Measurements from ENCODE around the gene ITK.

ITK gene

DNA sequence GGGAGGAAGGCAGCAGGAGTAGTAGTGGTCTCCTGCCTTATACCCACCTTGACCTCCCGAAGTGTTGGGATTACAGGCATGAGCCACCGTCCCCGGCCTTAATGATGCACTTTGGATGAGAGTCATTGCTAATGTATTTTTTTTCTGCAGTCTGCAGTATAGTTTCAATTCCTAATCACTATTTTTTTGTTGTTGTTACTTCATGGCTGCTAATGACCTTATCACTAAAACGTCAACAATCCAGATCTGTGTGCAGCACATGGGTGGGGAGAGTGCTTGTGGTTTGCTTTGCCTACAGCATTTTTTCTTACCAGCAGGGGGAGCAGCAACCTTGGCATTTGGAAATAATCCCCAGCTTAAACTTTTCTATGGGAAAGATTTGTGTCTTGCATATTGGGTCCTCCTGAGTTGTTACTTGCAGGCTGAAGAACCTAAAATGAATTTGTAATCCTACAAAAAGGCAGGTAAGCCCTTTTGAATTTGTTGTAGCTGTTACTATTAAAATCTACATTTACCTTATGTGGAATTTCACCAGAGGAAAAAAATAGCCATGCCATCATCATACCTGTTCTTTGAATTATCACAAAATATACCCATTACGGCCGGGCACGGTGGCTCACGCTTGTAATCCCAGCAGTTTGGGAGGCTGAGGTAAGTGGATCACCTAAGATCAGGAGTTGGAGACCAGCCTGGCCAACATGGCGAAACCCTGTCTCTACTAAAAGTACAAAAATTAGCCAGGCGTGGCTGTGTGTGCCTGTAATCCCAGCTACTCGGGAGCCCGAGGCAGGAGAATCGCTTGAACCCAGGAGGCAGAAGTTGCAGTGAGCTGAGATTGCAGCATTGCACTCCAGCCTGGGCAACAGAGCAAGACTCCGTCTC, 31.7 kb upstream of the ITK start:
- TF ChIP-seq MYC (IDR thresholded peaks at IDR 0.05; ENCODE audit: low read depth, low read length) (peak; percentile 68), POLR2A (IDR thresholded peaks at IDR 0.05; ENCODE audit: extremely low read depth, insufficient read length) (no peak)
- TF ChIP-seq, protein P1, sequence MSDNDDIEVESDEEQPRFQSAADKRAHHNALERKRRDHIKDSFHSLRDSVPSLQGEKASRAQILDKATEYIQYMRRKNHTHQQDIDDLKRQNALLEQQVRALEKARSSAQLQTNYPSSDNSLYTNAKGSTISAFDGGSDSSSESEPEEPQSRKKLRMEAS (IDR thresholded peaks at IDR 0.05; ENCODE audit: low read depth, low read length), result peak; percentile 67
- TF ChIP-seq, protein P2, sequence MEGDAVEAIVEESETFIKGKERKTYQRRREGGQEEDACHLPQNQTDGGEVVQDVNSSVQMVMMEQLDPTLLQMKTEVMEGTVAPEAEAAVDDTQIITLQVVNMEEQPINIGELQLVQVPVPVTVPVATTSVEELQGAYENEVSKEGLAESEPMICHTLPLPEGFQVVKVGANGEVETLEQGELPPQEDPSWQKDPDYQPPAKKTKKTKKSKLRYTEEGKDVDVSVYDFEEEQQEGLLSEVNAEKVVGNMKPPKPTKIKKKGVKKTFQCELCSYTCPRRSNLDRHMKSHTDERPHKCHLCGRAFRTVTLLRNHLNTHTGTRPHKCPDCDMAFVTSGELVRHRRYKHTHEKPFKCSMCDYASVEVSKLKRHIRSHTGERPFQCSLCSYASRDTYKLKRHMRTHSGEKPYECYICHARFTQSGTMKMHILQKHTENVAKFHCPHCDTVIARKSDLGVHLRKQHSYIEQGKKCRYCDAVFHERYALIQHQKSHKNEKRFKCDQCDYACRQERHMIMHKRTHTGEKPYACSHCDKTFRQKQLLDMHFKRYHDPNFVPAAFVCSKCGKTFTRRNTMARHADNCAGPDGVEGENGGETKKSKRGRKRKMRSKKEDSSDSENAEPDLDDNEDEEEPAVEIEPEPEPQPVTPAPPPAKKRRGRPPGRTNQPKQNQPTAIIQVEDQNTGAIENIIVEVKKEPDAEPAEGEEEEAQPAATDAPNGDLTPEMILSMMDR (IDR thresholded peaks at IDR 0.05; ENCODE audit: low read depth, low read length), result peak; percentile 79
- H3K4me3 ChIP-seq (ENCODE audit: low read depth, low read length), result no peak overlapping the region
- DNase-seq (ENCODE audit: low read depth), result peak; percentile 70

DNA sequence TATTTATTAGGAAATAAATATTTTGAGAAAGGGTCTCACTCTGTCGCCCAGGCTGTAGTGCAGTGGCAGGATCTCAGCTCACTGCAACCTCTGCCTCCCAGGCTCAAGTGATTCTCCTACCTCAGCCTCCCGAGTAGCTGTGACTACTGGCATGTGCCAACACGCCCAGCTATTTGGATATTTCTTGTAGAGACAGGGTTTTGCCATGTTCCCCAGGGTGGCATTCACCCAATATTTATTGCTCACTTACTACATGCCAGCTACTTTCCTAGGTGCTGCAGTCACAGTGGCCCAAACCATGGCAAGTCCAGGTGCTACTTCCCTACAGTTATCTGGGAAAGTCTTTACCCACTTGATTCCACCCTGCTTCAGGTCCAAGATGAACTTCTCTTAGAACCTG, 29.6 kb upstream of the ITK start:
- TF ChIP-seq, protein P2 (IDR thresholded peaks at IDR 0.05; ENCODE audit: low read depth, low read length), result no peak
- TF ChIP-seq, protein P1 (IDR thresholded peaks at IDR 0.05; ENCODE audit: low read depth, low read length), result no peak
- TF ChIP-seq MYC (IDR thresholded peaks at IDR 0.05; ENCODE audit: low read depth, low read length) (no peak), POLR2A (IDR thresholded peaks at IDR 0.05; ENCODE audit: extremely low read depth, insufficient read length) (no peak)
- no peak overlapping the region for H3K4me3 ChIP-seq (ENCODE audit: low read depth, low read length)
- DNase-seq (ENCODE audit: low read depth), result no peak

DNA sequence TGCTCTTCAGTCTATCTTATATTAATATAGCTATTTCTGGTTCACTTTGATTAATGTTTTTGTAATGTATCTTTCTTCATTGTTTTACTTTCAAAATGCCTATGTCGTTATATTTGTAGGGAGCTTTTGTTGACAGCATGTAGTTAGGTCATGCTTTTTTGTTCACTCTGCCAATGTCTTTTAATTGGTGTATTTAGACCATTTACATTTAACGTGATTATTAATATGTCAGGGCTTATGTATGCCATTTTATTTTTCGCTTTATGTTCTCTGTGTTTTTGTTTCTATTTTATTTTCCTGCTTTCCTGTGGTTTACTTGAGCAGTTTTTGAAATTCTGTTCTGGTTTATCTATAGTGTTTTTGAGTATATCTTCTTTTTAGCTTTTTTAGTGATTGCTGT, 25.3 kb upstream of the ITK start:
- no peak overlapping the region for H3K4me3 ChIP-seq (ENCODE audit: low read depth, low read length)
- no peak for TF ChIP-seq POLR2A (IDR thresholded peaks at IDR 0.05; ENCODE audit: extremely low read depth, insufficient read length)
- TF ChIP-seq, protein P1 (IDR thresholded peaks at IDR 0.05; ENCODE audit: low read depth, low read length), result no peak
- TF ChIP-seq MYC (IDR thresholded peaks at IDR 0.05; ENCODE audit: low read depth, low read length), result no peak
- TF ChIP-seq, protein P2 (IDR thresholded peaks at IDR 0.05; ENCODE audit: low read depth, low read length), result no peak
- no peak for DNase-seq (ENCODE audit: low read depth)

DNA sequence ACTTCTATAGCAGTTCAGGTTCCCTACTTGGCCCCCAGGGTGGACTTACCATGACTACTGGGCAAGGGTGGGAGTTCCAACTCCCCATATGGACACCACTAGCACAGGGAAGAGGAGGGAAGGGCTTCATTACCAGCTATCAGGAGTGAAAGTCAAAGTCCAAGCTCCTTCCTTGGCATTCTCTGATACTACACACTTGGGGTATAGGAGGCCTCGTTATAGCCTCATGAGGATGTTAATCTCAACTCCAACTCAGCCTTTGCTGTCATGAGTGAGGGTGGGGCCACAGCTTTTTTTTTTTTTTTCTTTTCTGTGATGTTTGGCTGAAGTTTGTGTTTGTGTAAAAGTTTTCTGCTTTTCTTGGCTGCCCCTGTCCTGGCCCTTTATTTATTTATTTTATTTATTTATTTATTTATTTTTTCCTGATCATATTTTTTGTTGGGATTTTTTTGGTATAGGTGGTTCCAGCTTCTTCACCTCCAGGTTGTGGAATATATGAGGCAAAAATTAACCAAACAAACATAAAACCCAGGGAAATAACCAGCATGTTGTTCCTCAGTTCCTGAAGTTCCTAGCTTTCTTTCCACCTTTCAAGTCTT, 23.2 kb upstream of the ITK start:
- no peak for TF ChIP-seq MYC (IDR thresholded peaks at IDR 0.05; ENCODE audit: low read depth, low read length)
- TF ChIP-seq POLR2A (IDR thresholded peaks at IDR 0.05; ENCODE audit: extremely low read depth, insufficient read length), result no peak
- TF ChIP-seq, protein P1 (IDR thresholded peaks at IDR 0.05; ENCODE audit: low read depth, low read length), result no peak
- TF ChIP-seq, protein P2 (IDR thresholded peaks at IDR 0.05; ENCODE audit: low read depth, low read length), result no peak
- no peak overlapping the region for H3K4me3 ChIP-seq (ENCODE audit: low read depth, low read length)
- no peak for DNase-seq (ENCODE audit: low read depth)

DNA sequence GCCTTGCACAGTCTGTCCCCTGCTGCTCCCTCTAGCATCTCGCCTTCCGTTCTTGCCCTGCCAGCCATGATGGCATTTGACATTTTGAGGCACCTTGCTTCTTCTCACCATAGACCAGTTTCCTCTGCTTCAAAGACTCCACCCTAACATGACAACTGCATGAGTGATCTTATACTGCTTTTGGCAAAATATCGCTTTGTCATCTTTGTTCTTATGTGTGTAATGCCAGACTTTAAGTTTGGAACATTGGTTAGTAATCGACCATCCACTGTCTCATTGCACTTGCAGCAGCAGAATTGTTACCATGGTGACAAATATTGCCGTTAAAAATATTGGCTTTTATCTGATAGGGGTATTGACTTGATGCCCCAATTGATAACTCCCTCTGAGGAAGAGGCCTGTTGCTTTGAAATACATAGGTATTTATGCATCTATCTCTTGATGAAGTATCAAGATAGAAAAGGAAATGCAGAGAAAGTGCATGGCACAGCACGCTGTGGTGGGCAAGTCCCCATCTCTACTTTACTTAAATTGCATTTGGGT, 21.4 kb upstream of the ITK start:
- no peak for DNase-seq (ENCODE audit: low read depth)
- TF ChIP-seq, protein P1 (IDR thresholded peaks at IDR 0.05; ENCODE audit: low read depth, low read length), result no peak
- TF ChIP-seq POLR2A (IDR thresholded peaks at IDR 0.05; ENCODE audit: extremely low read depth, insufficient read length), result no peak
- TF ChIP-seq, protein P2 (IDR thresholded peaks at IDR 0.05; ENCODE audit: low read depth, low read length), result no peak
- no peak for TF ChIP-seq MYC (IDR thresholded peaks at IDR 0.05; ENCODE audit: low read depth, low read length)
- no peak overlapping the region for H3K4me3 ChIP-seq (ENCODE audit: low read depth, low read length)
